T47D (cell line): ENCODE results near the gene DLG2.

Experiments
- DNase-seq, 2 experiments: peaks; one replicate each; pipeline versions ENCODE4 v3.0.0 to v3.0.0-alpha.2; 2011 to 2012; ENCODE audit warnings: low read depth in 1 of 2, low spot score in 1 of 2
- JUND ChIP-seq: IDR thresholded peaks from 2 replicates; pipeline ENCODE4 v1.6.1; 2012; ENCODE audit warnings: low read depth
- in situ Hi-C: cut with HindIII; loops from 2 replicates; pipeline ENCODE4 v1.10.0; 2016; ENCODE audit warnings: low sequenced_read_pairs, low pct_unique_long_range_greater_than_20kb

DLG2 gene

GRCh38 chr11:83818349-83818748 is 1808.8 kb downstream of the DLG2 start:
- TF ChIP-seq JUND: no peak
- no peak for DNase-seq
- in situ Hi-C loops: no loop called here

GRCh38 chr11:83816572-83817187 is 1810.5 kb downstream of the DLG2 start:
- TF ChIP-seq JUND: no peak
- DNase-seq: peak; percentile 26 to 66
- in situ Hi-C loops: no loop called here

GRCh38 chr11:83815736-83816135 is 1811.4 kb downstream of the DLG2 start:
- no peak for DNase-seq
- in situ Hi-C loops: no loop called here
- TF ChIP-seq JUND: no peak

GRCh38 chr11:83813296-83813695 is 1813.8 kb downstream of the DLG2 start:
- in situ Hi-C loops: no loop called here
- no peak for DNase-seq
- TF ChIP-seq JUND: no peak

- no peak for DNase-seq
- in situ Hi-C loops: no loop called here
- TF ChIP-seq JUND: no peak
Observed at GRCh38 chr11:83809274-83809673, 1817.9 kb downstream of the DLG2 start.

GRCh38 chr11:83801799-83802198 is 1825.3 kb downstream of the DLG2 start:
- peak in 1 of 2 experiments; percentile 22 for DNase-seq
- in situ Hi-C loops: no loop called here
- no peak for TF ChIP-seq JUND

- in situ Hi-C loops: no loop called here
- TF ChIP-seq JUND: no peak
- DNase-seq: no peak
Observed at GRCh38 chr11:83793310-83793709, 1833.8 kb downstream of the DLG2 start.

GRCh38 chr11:83791557-83791956 is 1835.6 kb downstream of the DLG2 start:
- no peak for DNase-seq
- in situ Hi-C loops: no loop called here
- no peak for TF ChIP-seq JUND

- in situ Hi-C loops: no loop called here
- TF ChIP-seq JUND: no peak
- DNase-seq: no peak
Observed at GRCh38 chr11:83785942-83786341, 1841.2 kb downstream of the DLG2 start.

- no peak for TF ChIP-seq JUND
- no peak for DNase-seq
- in situ Hi-C loops: no loop called here
Observed at GRCh38 chr11:83784419-83784818, 1842.7 kb downstream of the DLG2 start.

GRCh38 chr11:83782329-83782728 is 1844.8 kb downstream of the DLG2 start:
- no peak for TF ChIP-seq JUND
- in situ Hi-C loops: no loop called here

GRCh38 chr11:83779876-83780275 is 1847.3 kb downstream of the DLG2 start:
- in situ Hi-C loops: no loop called here
- no peak for TF ChIP-seq JUND
- DNase-seq: no peak

More at GRCh38 chr11:83782329-83782728, 1844.8 kb downstream of the DLG2 start:
- no peak for DNase-seq

- no peak for DNase-seq
- no peak for TF ChIP-seq JUND
- in situ Hi-C loops: no loop called here
Observed at GRCh38 chr11:83778596-83778995, 1848.5 kb downstream of the DLG2 start.
